ENCODE data around the gene SPTBN2.

The SPTBN2 gene

DNA sequence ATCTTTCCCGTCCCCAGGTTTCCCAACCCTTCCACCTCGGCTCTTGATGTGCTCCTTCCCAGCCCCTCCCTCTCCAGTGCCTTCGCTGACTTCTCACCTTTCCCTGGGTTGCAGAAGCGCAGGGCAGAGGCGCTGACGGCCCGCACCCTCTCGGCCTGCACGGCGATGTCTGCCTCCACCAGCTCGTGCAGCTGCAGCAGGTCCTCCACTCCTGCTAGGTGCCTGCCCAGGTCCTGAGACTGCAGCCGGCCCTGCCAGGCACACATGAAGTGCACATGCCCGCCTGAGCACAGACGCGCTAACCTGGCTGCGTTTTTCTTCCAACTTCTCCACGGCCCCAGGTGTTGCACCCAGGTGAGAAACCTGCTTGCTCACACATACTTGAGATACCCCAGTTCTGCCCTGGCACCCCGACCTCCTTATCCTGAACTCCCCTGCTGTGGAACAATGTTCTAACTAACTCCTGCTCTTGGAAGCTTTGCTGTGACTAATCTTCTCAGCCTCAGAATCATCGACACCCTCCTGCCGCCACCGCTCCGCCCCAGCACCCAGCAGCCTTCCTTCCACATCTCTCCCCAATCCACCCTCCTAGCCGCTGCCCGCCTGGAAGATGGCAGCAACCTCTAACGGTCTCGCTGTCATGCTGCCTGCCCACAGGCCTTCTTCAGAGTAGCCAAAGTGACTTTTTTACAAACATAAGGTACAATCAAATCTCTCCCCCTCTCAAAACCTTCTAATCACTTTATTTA, 23.3 kb downstream of the SPTBN2 start:
- in situ Hi-C loops (cut with HindIII; ENCODE audit: low sequenced_read_pairs) = loop anchor here (5.0 kb wide), 1 partner anchor 57 kb away; no protein-coding TSS in a partner anchor

DNA sequence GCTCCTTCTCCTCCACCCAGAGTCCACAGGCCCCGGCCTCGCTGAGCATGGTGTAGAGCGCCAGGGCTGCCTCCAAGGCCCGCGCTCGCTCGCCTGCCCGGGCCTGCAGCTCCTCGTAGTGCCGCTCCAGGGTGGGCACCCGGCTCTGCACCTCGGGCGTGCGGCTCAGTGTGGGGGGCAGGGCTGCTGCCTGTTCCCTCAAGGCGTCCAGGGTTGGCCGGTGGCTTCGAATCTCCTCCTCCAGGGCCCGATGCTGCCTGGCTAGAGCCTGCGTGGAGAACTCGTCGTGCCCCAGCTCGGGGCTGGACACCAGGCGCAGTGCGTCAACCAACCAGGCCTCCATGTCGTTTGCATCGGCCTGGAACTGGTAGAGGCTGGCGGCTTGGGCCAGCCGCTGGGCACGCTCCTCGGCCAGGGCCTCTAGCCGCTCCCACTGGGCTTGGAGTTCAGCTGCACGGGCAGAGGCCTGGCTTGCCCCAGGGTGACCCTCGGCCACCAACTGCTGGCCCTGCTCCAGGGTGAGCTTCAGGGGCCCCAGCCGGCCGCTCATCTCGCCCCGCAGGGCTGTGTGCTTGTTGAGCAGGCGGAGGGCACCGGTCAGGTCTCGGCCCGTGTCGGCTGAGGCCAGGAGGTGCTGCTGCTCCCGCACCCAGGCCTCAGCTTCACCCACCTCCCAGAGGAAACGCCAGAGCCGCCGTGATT, 24.2 kb downstream of the SPTBN2 start:
- in situ Hi-C loops (cut with HindIII; ENCODE audit: low sequenced_read_pairs) = loop anchor here (5.0 kb wide), 1 partner anchor 57 kb away; no protein-coding TSS in a partner anchor

DNA sequence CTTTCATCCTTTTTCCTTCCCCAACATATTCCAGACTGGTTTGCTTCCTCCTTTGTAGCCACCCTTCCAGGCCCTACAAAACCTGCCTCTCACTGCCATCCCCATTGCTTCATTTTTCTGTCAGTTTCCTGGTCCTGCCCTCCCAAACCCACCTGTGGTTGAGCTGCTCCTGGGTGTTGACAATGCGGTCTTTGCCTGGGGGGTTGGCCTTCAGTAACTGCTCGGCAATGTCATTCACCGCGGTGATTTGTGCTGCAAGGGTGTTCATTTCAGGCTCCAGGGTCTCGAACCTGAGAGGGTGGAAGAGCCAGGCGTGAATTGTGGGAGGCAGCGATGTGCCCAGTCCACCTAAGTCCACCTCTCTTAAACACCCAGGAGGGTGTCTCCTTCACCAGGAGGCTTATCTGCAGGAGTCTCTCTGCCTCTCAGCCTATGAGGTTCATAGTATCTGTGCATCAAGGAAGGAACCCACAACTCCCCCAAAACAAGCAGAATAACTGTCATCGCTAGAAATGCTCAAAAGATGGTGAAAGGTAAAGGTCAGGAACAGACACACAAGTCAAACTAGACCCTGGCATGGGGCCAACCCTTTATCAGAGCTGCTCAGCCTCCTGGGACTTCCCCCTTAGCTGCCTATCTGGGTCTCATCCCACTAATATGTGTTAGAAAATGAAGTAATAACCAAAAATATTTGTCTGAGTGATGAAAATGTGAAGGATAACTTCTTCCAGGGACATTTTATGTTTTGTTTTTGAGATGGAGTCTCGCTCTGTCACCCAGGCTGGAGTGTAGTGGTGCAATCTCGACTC, 27.4 kb downstream of the SPTBN2 start:
- in situ Hi-C loops (cut with HindIII; ENCODE audit: low sequenced_read_pairs) = no loop called here

DNA sequence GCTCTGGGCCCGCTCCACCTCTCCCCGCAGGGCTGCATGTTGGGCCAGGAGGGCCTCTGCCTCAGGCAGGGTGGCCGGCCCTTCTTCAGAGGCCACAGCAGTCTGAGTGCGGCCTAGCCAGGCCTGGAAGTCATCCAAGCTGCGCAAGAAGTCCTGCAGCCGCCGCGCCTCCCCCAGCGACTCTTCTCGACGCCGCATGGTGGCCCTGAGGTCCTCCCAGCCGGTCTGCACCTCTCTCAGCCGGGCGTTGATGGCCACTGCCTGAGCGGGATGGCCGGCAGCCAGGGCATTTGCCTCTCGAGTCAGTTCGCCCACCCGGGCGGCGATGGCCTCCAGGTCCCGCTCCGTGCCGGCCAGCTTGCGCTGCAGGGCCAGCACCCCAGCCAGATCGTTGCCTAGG, 28.3 kb downstream of the SPTBN2 start:
- in situ Hi-C loops (cut with HindIII; ENCODE audit: low sequenced_read_pairs) = no loop called here

DNA sequence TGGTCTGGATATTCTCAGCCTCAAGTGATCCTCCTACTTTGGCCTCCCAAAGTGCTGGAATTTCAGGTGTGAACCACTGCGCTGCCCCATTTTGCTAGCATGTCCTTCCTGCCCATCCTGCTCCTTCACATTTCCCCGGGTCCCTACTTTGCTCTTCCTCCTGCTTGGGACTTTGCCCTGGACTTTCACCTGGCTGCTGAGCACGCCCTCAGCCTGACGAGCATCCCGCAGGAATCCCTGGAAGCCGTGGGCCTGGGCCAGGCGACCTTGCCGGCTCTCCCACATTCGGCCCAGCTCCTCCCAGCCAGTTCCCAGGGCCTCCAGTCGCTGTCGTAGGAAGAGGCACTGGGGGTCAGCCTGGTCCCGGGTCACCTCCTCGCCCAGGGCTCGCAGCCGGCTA, 28.7 kb downstream of the SPTBN2 start:
- in situ Hi-C loops (cut with HindIII; ENCODE audit: low sequenced_read_pairs) = no loop called here

DNA sequence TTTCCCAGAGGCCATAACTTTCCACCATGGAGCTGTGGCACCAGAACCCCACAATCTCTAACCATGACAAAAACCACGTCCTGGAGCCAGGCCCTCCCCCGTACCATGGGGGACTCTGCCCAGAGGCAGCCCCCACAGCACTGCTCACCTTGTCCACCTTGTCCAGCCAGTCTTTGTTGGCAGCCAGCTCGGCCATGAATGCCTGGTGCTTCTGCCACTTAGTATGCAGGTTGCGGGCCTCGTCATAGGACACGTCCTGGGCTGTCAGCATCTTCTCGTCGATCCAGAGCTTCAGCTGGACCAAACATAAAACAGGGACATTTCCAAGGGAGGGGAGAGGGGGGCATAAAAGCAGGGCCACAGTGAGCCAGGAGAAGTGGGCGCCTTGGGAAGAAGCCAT, 30.5 kb downstream of the SPTBN2 start:
- in situ Hi-C loops (cut with HindIII; ENCODE audit: low sequenced_read_pairs) = no loop called here

DNA sequence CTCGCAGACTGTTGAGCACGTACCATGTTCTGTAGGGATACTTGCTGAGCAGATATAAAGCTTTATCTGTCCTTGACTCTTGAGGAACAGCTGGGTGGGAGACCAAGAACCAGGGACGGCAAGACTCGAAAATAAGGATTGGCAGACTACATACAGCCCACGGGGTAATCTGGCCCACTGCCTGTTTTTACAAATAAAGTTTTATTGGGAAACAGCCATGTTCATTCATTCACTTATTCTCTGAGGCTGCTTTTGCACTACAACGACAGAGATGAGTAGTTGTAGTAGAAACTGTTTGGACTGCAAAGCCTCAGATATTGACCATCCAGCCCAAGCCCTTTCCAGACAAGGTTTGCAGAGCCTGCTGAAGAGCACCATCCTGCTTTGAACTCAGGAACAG, 31.0 kb downstream of the SPTBN2 start:
- in situ Hi-C loops (cut with HindIII; ENCODE audit: low sequenced_read_pairs) = no loop called here

DNA sequence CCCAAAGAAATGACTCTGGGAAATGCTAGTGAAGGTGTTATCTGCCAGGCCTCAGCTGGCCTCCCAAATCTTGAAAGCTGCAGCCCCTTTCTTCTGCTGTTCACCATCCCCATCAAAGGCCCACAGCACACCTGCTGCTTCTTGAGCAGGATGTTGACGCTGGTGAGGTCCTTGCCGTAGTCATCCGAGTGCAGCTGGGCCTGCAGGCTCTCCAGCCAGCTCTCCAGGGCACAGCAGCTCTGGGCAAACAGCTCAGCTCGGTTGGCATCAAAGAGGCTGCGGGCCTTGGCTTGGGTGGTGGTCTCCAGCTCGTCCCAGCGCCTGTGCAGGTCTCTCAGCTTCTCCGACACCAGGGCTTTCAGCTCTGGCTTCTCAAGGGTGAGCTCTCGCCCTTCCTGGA, 32.9 kb downstream of the SPTBN2 start:
- in situ Hi-C loops (cut with HindIII; ENCODE audit: low sequenced_read_pairs) = no loop called here

DNA sequence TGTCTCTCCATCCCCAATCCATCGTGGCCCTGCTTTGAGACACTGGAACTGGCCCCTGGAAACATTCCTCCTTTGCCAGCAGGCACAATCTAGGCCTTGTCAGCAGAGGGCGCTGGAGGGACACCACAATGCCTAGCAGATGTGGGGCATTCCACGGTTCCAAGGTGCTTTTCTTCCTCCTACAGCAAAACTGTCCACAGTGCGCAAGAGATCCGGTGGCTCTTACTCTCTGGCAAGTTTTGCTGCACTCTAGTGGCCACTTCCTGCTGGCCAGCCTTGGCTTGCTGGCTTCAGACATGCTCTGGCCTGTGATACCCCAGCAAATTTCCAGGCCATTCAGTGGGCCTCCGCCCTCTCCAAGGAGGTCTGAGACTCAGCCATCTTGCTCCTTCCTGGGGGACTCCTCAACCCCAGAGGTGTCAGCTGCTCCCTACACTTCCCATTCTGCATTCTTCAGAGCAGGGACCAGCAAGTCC, 34.2 kb downstream of the SPTBN2 start:
- in situ Hi-C loops (cut with HindIII; ENCODE audit: low sequenced_read_pairs) = no loop called here

DNA sequence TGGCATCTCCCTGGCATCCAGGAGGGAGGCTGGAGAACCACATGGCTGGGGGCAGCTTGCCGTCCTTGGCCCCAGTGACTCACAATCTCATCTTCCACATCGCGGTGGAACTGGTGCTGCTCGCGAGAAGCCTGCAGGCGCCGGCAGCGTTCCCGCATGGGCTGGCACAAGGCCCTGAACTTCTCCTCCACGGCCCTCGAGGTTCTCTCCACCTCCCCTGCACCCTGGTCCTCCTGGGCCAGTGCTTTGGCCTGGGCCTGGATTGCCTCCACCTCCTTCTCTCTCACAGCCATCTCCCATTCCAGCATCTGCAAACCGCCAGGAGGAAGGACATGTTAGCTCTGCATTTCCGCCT, 35.0 kb downstream of the SPTBN2 start:
- in situ Hi-C loops (cut with HindIII; ENCODE audit: low sequenced_read_pairs) = no loop called here

DNA sequence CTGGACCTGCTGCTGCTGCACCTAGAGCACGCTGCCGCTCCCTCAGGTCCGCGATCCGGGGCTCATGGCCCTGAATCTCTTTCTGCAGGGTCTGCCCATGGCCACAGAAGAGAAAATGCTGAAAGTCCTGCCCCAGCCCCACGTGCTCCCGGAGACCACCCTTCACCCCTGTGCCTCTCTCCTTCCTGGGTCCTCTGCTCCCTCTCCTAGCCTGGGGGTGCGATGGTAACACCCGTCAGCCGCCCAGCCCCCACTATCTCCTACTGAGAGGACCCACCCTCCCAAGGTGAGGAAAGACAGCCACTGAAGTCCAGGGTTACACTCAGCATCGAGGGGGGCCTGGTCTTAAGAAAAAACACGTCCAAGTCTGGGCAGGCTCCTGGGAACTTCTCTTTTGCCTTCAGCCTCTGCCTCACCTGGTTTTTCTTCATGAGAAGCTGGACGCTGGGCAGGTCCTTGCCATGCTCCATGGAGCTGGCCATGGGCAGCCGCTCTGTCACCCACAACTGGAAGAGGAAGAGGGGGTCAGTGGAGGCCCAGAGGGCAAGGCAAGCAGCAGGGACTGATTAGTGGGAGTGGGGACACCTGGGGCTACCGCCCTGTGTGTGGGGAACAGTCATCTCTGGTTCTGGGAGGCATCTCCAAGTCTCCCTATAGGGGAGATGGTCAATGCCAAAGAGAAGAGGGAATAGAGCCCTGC, 35.5 kb downstream of the SPTBN2 start:
- in situ Hi-C loops (cut with HindIII; ENCODE audit: low sequenced_read_pairs) = no loop called here

DNA sequence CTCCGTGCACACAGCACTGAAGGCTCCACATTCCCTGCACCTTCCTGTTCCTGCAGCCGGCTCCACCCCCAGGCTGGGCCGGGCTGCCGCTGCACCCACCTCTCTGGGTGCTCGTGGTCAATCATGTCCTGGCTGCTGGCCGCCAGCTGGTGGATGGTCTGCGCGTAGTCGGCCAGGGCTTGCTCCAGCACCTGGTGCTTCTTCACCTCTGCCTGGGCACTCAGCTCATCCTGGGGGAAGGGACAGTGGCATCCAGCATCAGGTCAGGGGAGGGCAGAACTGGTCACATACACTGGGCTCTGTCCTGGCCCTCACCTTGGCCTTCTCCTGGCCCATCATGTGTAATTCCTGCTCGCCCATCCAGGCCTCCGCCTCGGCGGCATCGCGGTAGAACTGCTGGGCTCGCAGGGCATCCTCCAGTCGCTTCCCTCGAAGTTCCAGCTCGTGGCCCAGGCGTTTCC, 36.1 kb downstream of the SPTBN2 start:
- in situ Hi-C loops (cut with HindIII; ENCODE audit: low sequenced_read_pairs) = no loop called here

DNA sequence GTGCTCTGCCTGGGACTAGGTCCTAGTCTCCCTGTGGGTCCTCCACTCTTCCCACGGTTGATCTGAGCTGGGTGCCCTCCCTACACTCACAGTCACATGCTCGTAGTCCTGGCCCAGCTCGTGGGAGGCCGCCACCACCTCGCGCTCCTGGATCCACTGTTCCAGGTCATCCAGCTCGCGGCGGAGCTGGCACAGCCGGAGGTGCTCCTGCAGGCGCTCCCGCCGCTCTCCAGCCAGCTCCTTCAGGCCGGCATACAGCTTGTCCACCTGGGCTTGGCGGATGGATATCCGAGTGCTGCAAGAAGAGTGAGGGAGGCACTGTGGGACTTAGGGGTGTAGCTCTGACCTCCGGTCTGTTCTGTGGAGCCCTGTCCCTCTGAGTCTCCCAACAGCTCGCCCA, 36.6 kb downstream of the SPTBN2 start:
- in situ Hi-C loops (cut with HindIII; ENCODE audit: low sequenced_read_pairs) = no loop called here

DNA sequence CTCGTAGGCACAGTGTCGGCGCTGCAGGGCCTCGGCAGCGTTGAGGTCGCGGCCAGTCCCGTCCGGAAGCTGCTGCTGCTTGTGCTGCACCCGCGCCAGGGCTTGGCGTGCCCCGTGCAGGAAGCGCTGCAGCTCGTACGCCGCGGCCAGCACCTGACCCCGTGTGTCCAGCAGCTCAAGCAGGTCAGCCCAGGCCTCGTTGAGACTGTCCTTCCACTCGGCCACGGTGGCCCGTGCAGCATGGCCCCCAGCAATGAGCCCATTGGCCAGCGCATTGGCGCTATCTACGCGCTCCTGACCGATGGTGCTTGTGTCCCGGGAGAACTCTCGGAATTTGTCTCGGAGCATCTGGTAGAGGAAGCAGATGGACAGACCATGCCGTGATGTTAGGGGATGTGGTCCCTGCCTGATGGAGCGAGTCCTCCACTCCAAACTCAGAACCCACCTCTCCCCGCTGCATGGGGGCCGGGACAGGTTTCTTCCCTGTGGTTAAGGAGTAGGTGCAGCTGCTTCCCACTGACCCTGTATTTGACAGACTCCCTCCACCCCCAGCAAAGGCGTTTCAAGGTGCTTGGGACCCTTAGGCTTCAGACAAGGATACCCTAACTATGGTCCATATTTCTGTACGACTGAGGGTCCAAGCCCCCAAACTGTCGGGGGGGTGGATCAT, 37.6 kb downstream of the SPTBN2 start:
- in situ Hi-C loops (cut with HindIII; ENCODE audit: low sequenced_read_pairs) = no loop called here

DNA sequence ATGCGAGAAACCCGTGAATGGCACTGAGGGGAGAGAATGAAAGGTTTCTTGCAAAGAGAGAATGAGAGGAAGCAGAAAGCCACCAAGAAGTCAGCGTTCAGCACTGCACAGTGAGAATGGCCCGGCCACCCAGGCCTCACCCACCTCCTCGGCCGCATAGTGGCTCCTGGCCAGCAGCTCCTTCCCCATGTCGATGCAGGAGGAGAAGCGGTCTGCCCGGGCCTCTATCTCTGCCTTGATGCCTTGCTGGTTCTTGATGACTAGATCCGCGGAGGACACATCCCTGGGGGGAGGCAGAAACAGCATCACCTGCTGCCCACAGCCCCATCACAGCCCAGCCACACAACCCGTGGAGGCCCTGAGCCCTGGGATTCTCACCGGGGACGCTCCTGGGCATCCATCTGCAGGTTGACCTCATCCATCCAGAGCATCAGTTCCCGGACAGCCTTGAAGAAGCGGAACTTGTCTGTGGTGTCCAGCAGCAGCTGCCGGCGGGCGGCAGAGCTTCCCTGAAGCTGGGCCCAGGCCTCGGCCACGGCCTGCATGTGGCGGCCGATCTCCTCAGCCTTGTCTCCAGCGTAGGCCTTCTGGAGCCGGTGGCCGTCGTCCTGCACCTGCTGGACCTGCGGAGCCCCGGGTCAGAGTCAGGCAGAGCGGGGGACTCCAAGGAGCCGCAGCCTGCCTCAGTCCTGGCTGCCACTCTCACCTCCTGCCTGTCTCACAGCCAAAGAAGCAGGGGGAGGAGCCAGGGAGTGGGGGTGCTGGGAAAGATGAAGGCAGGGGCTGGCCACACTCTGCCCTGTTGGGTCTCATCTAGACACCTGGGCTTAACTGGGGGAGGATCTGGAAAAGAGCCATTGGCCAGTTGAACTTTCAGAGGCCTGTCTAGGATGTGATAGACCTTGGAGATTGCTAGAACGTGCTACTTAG, 39.1 kb downstream of the SPTBN2 start:
- in situ Hi-C loops (cut with HindIII; ENCODE audit: low sequenced_read_pairs) = no loop called here

DNA sequence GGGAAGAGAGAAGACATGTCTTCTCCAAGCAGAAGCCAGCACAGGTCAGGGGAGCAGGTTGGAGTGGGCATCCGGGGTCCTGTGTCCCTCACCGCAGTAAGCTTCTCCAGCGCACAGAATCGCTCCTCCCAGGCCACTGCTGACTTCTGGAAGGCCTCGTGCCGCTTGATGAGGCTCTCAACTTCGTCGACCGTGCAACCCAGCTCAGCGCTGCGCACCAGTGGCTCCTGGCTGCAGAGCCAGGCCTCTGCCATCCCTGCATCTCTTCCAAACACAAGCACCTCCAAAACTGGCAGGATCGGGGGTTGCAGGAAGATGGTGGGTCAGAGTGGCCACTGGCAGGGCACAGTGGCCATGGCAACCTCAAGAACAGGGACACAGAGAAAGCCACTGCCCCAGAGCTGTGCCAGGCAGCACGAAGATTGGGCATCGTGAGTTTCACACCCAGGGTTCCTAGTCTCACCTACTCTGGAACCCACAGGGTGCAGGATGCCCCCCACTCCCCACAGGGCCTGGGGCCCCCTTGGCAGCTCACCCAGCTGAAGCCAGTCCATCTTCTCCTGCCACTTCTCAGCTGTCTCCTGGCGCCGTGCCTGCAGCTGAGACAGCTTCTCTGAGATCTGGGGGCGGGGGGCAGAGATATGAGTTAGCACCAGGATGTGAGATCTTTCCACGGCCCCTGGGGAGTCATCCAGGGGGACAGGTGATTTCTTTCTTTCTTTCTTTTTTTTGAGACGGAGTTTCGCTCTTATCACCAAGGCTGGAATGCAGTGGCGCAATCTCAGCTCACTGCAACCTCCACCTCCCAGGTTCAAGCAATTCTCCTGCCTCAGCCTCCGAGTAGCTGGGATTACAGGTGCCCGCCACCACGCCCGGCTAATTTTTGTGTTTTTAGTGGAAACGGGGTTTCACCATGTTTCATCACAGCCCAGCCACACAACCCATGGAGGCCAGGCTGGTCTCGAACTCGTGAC, 40.2 kb downstream of the SPTBN2 start:
- in situ Hi-C loops (cut with HindIII; ENCODE audit: low sequenced_read_pairs) = no loop called here

DNA sequence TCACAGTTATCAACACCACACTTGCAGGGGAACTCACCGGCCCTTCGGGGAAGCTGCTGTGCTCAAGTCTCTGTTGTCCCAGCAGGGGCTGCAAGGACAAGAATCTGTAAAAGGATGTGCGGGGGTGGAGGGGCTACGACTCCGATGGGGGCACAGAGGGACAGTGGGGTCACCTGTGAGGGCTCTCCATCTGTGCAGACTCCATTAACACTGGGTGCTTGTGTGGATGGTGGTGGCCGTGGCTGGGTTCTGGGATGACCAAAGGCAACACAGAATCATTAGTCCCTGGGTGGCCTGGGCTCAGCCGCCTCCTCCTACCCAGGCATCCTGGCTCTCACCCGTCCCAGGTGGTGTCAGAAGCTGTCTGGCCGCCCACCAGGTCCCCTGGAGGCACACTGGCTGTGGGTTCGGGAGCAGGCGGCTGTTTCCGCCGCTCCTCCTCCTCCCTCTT, 41.2 kb downstream of the SPTBN2 start:
- in situ Hi-C loops (cut with HindIII; ENCODE audit: low sequenced_read_pairs) = no loop called here
